ENCODE results near the gene NAT10. TPM values are rescaled to one million over a fixed set of nuclear protein-coding genes. Genes with fewer than 3 reads are reported as not detected.
"Not testable (repeated sequence)": the region's sequence is repeated elsewhere in the genome, so short reads cannot be mapped to it uniquely, and the experiment has no call there.

Gene NAT10
- total and polyA plus RNA-seq, 4 donors: 8.9 to 42.4 (median 29.4) TPM

- H3K9me3 ChIP-seq (ENCODE audit: control insufficient read depth, low read length): no peaks in the 10 kb centered on the region
- WGBS, 2 donors: 93 to 94% methylated on average over 7 of the region's 7 CpGs
- peaks cover 0 to 2% of the 10 kb centered on the region in 2 donors for H3K36me3 ChIP-seq (ENCODE audit: control insufficient read depth in 1 of 2, insufficient read depth in 2 of 2, low read length in 1 of 2)
- H3K27me3 ChIP-seq (ENCODE audit: control insufficient read depth in 1 of 2, insufficient read depth in 2 of 2, low read length in 1 of 2): no peaks in the 10 kb centered on the region
- intact Hi-C loops (cut with DNase I): no loop called here
- no peak overlapping the region for H3K27ac ChIP-seq (ENCODE audit: low read depth in 1 of 2, low read length in 2 of 2)
- H3K4me3 ChIP-seq (ENCODE audit: low read length in 2 of 2): no peak overlapping the region
- no peaks in the 10 kb centered on the region for H3K4me1 ChIP-seq (ENCODE audit: control insufficient read depth in 1 of 2, insufficient read depth in 2 of 2, low read length in 2 of 2)
- ATAC-seq (ENCODE audit: low FRiP score) (no peak), DNase-seq (no peak)
Measured at GRCh38 chr11:34175284-34176019, 70.0 kb downstream of the NAT10 start.

GRCh38 chr11:34176751-34177209 is 71.4 kb downstream of the NAT10 start:
- no peaks in the 10 kb centered on the region for H3K27me3 ChIP-seq (ENCODE audit: control insufficient read depth in 1 of 2, insufficient read depth in 2 of 2, low read length in 1 of 2)
- H3K4me1 ChIP-seq (ENCODE audit: control insufficient read depth in 1 of 2, insufficient read depth in 2 of 2, low read length in 2 of 2): no peaks in the 10 kb centered on the region
- DNase-seq (no peak), ATAC-seq (ENCODE audit: low FRiP score) (no peak)
- H3K4me3 ChIP-seq (ENCODE audit: low read length in 2 of 2): no peak overlapping the region
- 43 to 46% methylated on average over 2 of the region's 2 CpGs for WGBS, 2 donors
- no peak overlapping the region for H3K27ac ChIP-seq (ENCODE audit: low read depth in 1 of 2, low read length in 2 of 2)
- H3K36me3 ChIP-seq (ENCODE audit: control insufficient read depth in 1 of 2, insufficient read depth in 2 of 2, low read length in 1 of 2): no peaks in the 10 kb centered on the region
- no peaks in the 10 kb centered on the region for H3K9me3 ChIP-seq (ENCODE audit: control insufficient read depth, low read length)
- intact Hi-C loops (cut with DNase I): no loop called here

GRCh38 chr11:34178209-34178821 is 72.9 kb downstream of the NAT10 start:
- no peak for DNase-seq
- 95% methylated on average over 10 of the region's 10 CpGs for WGBS, 2 donors
- no peaks in the 10 kb centered on the region for H3K27me3 ChIP-seq (ENCODE audit: control insufficient read depth in 1 of 2, insufficient read depth in 2 of 2, low read length in 1 of 2)
- no peaks in the 10 kb centered on the region for H3K4me1 ChIP-seq (ENCODE audit: control insufficient read depth in 1 of 2, insufficient read depth in 2 of 2, low read length in 2 of 2)
- no peaks in the 10 kb centered on the region for H3K36me3 ChIP-seq (ENCODE audit: control insufficient read depth in 1 of 2, insufficient read depth in 2 of 2, low read length in 1 of 2)
- no peaks in the 10 kb centered on the region for H3K9me3 ChIP-seq (ENCODE audit: control insufficient read depth, low read length)
- no peak overlapping the region for H3K4me3 ChIP-seq (ENCODE audit: low read length in 2 of 2)
- intact Hi-C loops (cut with DNase I): no loop called here
- no peak overlapping the region for H3K27ac ChIP-seq (ENCODE audit: low read depth in 1 of 2, low read length in 2 of 2)
- no peak for ATAC-seq (ENCODE audit: low FRiP score)

GRCh38 chr11:34179026-34179675 is 73.7 kb downstream of the NAT10 start:
- H3K36me3 ChIP-seq (ENCODE audit: control insufficient read depth in 1 of 2, insufficient read depth in 2 of 2, low read length in 1 of 2): no peaks in the 10 kb centered on the region
- H3K9me3 ChIP-seq (ENCODE audit: control insufficient read depth, low read length): no peaks in the 10 kb centered on the region
- WGBS, 2 donors: 72 to 83% methylated on average over 9 of the region's 9 CpGs
- H3K27ac ChIP-seq (ENCODE audit: low read depth in 1 of 2, low read length in 2 of 2): no peak overlapping the region
- intact Hi-C loops (cut with DNase I): no loop called here
- no peaks in the 10 kb centered on the region for H3K4me1 ChIP-seq (ENCODE audit: control insufficient read depth in 1 of 2, insufficient read depth in 2 of 2, low read length in 2 of 2)
- H3K27me3 ChIP-seq (ENCODE audit: control insufficient read depth in 1 of 2, insufficient read depth in 2 of 2, low read length in 1 of 2): no peaks in the 10 kb centered on the region
- no peak for ATAC-seq (ENCODE audit: low FRiP score)
- DNase-seq: no peak
- H3K4me3 ChIP-seq (ENCODE audit: low read length in 2 of 2): no peak overlapping the region

GRCh38 chr11:34180040-34180813 is 74.8 kb downstream of the NAT10 start:
- DNase-seq (no peak), ATAC-seq (ENCODE audit: low FRiP score) (no peak)
- Histone ChIP-seq H3K4me3 (ENCODE audit: low read length in 2 of 2) (no peak overlapping the region), H3K36me3 (ENCODE audit: control insufficient read depth in 1 of 2, insufficient read depth in 2 of 2, low read length in 1 of 2) (no peaks in the 10 kb centered on the region), H3K9me3 (ENCODE audit: control insufficient read depth, low read length) (no peaks in the 10 kb centered on the region), H3K27me3 (ENCODE audit: control insufficient read depth in 1 of 2, insufficient read depth in 2 of 2, low read length in 1 of 2) (no peaks in the 10 kb centered on the region), H3K4me1 (ENCODE audit: control insufficient read depth in 1 of 2, insufficient read depth in 2 of 2, low read length in 2 of 2) (no peaks in the 10 kb centered on the region), H3K27ac (ENCODE audit: low read depth in 1 of 2, low read length in 2 of 2) (no peak overlapping the region)
- intact Hi-C loops (cut with DNase I): no loop called here
- WGBS, 2 donors: 58 to 59% methylated on average over 6 of the region's 6 CpGs

GRCh38 chr11:34180814-34181165 is 75.4 kb downstream of the NAT10 start:
- H3K27ac ChIP-seq (ENCODE audit: low read depth in 1 of 2, low read length in 2 of 2); H3K4me1 ChIP-seq (ENCODE audit: control insufficient read depth in 1 of 2, insufficient read depth in 2 of 2, low read length in 2 of 2); DNase-seq; H3K36me3 ChIP-seq (ENCODE audit: control insufficient read depth in 1 of 2, insufficient read depth in 2 of 2, low read length in 1 of 2); ATAC-seq (ENCODE audit: low FRiP score); H3K4me3 ChIP-seq (ENCODE audit: low read length in 2 of 2); H3K27me3 ChIP-seq (ENCODE audit: control insufficient read depth in 1 of 2, insufficient read depth in 2 of 2, low read length in 1 of 2); H3K9me3 ChIP-seq (ENCODE audit: control insufficient read depth, low read length); intact Hi-C loops (cut with DNase I): not testable (repeated sequence)
- 83 to 94% methylated on average over 5 of the region's 5 CpGs for WGBS, 2 donors

- H3K4me1 ChIP-seq (ENCODE audit: control insufficient read depth in 1 of 2, insufficient read depth in 2 of 2, low read length in 2 of 2): no peaks in the 10 kb centered on the region
- H3K9me3 ChIP-seq (ENCODE audit: control insufficient read depth, low read length): no peaks in the 10 kb centered on the region
- intact Hi-C loops (cut with DNase I): no loop called here
- DNase-seq (peak in 1 of 2 donors; percentile 68), ATAC-seq (ENCODE audit: low FRiP score) (no peak)
- no peaks in the 10 kb centered on the region for H3K36me3 ChIP-seq (ENCODE audit: control insufficient read depth in 1 of 2, insufficient read depth in 2 of 2, low read length in 1 of 2)
- H3K27ac ChIP-seq (ENCODE audit: low read depth in 1 of 2, low read length in 2 of 2): no peak overlapping the region
- H3K4me3 ChIP-seq (ENCODE audit: low read length in 2 of 2): no peak overlapping the region
- H3K27me3 ChIP-seq (ENCODE audit: control insufficient read depth in 1 of 2, insufficient read depth in 2 of 2, low read length in 1 of 2): no peaks in the 10 kb centered on the region
- WGBS, 2 donors: 63 to 71% methylated on average over 5 of the region's 5 CpGs
Measured at GRCh38 chr11:34181251-34181650, 75.8 kb downstream of the NAT10 start.

GRCh38 chr11:34181856-34182405 is 76.5 kb downstream of the NAT10 start:
- H3K27me3 ChIP-seq (ENCODE audit: control insufficient read depth in 1 of 2, insufficient read depth in 2 of 2, low read length in 1 of 2): no peaks in the 10 kb centered on the region
- 19 to 30% methylated on average over 8 of the region's 8 CpGs for WGBS, 2 donors
- H3K9me3 ChIP-seq (ENCODE audit: control insufficient read depth, low read length): no peaks in the 10 kb centered on the region
- no peak overlapping the region for H3K27ac ChIP-seq (ENCODE audit: low read depth in 1 of 2, low read length in 2 of 2)
- intact Hi-C loops (cut with DNase I): no loop called here
- no peaks in the 10 kb centered on the region for H3K4me1 ChIP-seq (ENCODE audit: control insufficient read depth in 1 of 2, insufficient read depth in 2 of 2, low read length in 2 of 2)
- no peak for ATAC-seq (ENCODE audit: low FRiP score)
- DNase-seq: no peak
- H3K36me3 ChIP-seq (ENCODE audit: control insufficient read depth in 1 of 2, insufficient read depth in 2 of 2, low read length in 1 of 2): no peaks in the 10 kb centered on the region
- no peak overlapping the region for H3K4me3 ChIP-seq (ENCODE audit: low read length in 2 of 2)
